ENCODE results near the gene LTO1. TPM values are rescaled to one million over a fixed set of nuclear protein-coding genes. Genes with fewer than 3 reads are reported as not detected.
A peak's percentile ranks its signal among the peaks of the same experiment; 100 is the strongest.

LTO1 gene
- total RNA-seq, 4 donors from 2014 or later: 16.5 to 29.2 (median 19.3) TPM

DNA sequence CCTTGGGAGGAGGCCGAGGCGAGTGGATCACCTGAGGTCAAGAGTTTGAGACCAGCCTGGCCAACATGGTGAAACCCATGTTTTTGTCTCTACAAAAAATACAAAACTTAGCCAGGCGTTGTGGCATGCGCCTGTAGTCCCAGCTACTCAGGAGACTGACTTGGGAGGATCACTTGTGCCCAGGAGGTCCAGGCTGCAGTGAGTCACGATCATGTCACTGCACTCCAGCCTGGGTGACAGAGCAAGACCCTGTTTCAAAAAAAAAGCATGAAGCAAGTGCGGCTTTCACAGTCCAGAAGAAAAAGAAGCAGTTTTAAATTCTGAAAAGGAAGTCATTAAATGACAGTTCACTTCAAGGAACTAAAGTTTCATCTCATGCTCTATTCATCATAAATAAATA is 7.1 kb upstream of the LTO1 start:
- WGBS, 2 donors: 79 to 86% methylated on average over 4 to 6 of the region's 6 CpGs
- TF ChIP-seq POLR2A (IDR thresholded peaks at IDR 0.05): no peak
- Histone ChIP-seq H3K4me3 (no peak overlapping the region), H3K9me3 (no peaks in the 10 kb centered on the region), H3K27ac (no peak overlapping the region), H3K27me3 (peaks cover 0 to 22% (median 0%) of the 10 kb centered on the region in 4 donors), H3K4me1 (peaks cover 0 to 8% (median 0%) of the 10 kb centered on the region in 3 donors), H3K36me3 (no peaks in the 10 kb centered on the region)
- no peak for DNase-seq
- intact Hi-C loops (cut with DNase I): loop anchor here (5.0 kb wide), 1 partner anchor 205 kb away; no protein-coding TSS in a partner anchor

DNA sequence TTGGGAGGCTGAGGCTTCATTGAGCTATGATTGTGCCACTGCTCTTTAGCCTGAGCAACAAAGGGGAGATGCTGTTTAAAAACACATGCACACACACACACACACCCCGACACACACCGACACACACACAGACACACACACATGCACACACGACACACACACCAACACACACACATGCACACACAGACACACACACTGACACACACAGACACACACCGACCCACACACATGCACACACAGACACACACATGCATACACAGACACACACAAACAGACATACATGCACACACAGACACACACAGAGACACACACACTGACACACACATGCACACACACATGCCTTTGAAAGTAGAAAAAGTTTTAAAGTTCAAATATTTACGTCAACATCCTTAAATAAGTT is 5.5 kb upstream of the LTO1 start:
- intact Hi-C loops (cut with DNase I): loop anchor here (5.0 kb wide), 1 partner anchor 207 kb away; no protein-coding TSS in a partner anchor
- WGBS, 2 donors: 92 to 96% methylated on average over 4 to 5 of the region's 5 CpGs

DNA sequence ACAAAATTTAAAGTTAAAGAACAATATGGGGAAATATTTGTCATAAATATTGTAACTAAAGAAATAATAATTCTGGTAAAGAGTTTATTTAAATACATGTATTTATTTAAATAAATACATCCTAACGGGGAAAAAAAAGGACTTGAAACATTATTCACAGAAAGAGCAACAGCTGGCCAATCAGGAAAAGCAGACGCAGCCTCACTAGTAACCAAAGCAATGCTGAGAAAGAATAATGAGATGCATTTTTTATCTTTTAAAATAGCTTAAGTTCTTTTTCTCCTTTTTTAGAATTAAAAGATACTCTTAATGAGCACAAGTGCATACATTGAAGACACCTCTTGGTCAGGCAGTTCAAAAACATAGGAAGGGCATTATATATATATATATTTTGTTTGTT is 2.6 kb upstream of the LTO1 start:
- WGBS, 2 donors: 59 to 60% methylated on average over 2 of the region's 2 CpGs
- TF ChIP-seq POLR2A (IDR thresholded peaks at IDR 0.05): no peak
- TF ChIP-seq, protein P1, sequence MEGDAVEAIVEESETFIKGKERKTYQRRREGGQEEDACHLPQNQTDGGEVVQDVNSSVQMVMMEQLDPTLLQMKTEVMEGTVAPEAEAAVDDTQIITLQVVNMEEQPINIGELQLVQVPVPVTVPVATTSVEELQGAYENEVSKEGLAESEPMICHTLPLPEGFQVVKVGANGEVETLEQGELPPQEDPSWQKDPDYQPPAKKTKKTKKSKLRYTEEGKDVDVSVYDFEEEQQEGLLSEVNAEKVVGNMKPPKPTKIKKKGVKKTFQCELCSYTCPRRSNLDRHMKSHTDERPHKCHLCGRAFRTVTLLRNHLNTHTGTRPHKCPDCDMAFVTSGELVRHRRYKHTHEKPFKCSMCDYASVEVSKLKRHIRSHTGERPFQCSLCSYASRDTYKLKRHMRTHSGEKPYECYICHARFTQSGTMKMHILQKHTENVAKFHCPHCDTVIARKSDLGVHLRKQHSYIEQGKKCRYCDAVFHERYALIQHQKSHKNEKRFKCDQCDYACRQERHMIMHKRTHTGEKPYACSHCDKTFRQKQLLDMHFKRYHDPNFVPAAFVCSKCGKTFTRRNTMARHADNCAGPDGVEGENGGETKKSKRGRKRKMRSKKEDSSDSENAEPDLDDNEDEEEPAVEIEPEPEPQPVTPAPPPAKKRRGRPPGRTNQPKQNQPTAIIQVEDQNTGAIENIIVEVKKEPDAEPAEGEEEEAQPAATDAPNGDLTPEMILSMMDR (IDR thresholded peaks at IDR 0.05): no peak
- DNase-seq: no peak
- Histone ChIP-seq H3K27ac (no peak overlapping the region), H3K9me3 (no peaks in the 10 kb centered on the region), H3K36me3 (peaks cover 0 to 6% (median 0%) of the 10 kb centered on the region in 3 donors), H3K4me3 (no peak overlapping the region), H3K4me1 (peaks cover 13 to 25% (median 20%) of the 10 kb centered on the region in 3 donors), H3K27me3 (no peaks in the 10 kb centered on the region)
- intact Hi-C loops (cut with DNase I): no loop called here

More for the DNA sequence above, 5.5 kb upstream of the LTO1 start:
- no peak for TF ChIP-seq POLR2A (IDR thresholded peaks at IDR 0.05)
- TF ChIP-seq, protein P1 (IDR thresholded peaks at IDR 0.05): no peak
- H3K4me3 ChIP-seq: no peak overlapping the region
- no peak overlapping the region for H3K27ac ChIP-seq
- no peak for DNase-seq
- H3K36me3 ChIP-seq: no peaks in the 10 kb centered on the region
- H3K9me3 ChIP-seq: no peaks in the 10 kb centered on the region
- peaks cover 0 to 4% (median 2%) of the 10 kb centered on the region in 3 donors for H3K4me1 ChIP-seq
- H3K27me3 ChIP-seq: peaks cover 0 to 11% (median 0%) of the 10 kb centered on the region in 4 donors

DNA sequence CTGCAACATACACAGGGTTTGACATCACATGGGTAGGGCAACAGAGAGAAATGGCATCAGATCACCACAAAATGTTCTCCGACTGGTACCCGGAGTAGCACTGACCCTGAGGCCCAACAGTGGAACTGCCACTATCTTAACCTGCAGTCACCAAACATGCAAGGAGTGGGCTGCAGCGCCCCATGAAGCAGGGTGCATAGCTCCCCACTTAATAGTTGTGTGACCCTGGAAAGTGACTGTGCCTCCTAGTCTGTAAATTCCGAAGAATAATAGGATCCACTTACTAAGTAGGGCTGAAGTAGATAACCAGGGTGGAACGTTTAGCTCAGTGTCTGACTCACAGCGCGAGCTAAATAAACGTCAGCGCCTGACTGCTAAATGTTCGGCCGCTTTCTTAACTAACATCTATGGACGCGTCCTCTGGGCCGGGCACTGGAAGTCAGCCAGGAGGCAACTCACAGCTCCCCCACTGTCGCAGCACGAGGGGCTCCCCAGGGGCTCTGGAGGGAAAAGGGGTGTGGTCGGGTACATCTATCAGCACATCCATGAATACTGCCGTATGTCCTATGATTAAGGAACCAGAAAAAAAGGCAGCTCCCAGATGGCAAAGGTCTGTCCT is 777 bp downstream of the LTO1 start:
- 14 to 18% methylated on average over 12 to 17 of the region's 18 CpGs for WGBS, 2 donors
- peak overlapping the region; percentile 86 to 95 (median 90) for H3K27ac ChIP-seq
- no peak for DNase-seq
- H3K9me3 ChIP-seq: no peaks in the 10 kb centered on the region
- peak overlapping the region; percentile 66 to 98 (median 74) for H3K4me3 ChIP-seq
- H3K4me1 ChIP-seq: peaks cover 16 to 43% (median 33%) of the 10 kb centered on the region in 3 donors
- H3K27me3 ChIP-seq: no peaks in the 10 kb centered on the region
- intact Hi-C loops (cut with DNase I): no loop called here
- no peak for TF ChIP-seq POLR2A (IDR thresholded peaks at IDR 0.05)
- TF ChIP-seq, protein P1 (IDR thresholded peaks at IDR 0.05): no peak
- peaks cover 0 to 36% (median 0%) of the 10 kb centered on the region in 3 donors for H3K36me3 ChIP-seq

DNA sequence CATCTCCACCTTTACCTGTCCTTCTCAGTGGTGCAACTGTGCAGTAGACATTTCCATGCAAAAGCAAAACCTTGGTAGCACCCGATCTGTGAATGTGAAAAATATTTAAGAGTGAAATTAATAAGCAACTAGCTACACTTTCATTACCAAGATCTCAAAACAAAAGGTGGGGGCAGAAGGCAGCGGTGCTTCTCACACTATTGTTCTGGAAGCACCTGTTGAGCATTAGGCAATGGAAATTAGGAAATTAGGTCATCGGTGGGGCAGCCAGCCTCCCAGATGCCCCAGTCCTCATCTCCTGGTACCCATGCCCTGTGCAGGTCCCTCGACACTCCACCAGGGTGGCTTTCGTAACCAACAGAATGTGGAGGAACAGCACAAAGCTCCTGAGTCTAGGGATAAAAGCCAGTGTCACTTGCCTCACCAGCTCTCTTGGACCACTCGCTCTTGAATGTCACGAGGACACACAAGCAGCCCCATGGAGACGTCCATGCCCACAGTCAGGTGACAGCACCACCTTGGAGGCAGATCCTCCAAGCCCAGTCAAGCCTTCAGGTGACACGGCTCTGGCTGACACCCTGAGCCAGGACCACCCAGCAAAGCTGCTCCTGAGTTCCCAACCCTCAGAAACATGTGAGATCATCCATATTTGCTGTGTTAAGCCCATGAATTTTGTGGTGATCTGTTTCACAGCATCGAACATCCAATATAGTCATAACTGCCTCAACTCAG is 3.3 kb downstream of the LTO1 start:
- no peaks in the 10 kb centered on the region for H3K9me3 ChIP-seq
- no peak for DNase-seq
- intact Hi-C loops (cut with DNase I): no loop called here

More for the DNA sequence above, 3.3 kb downstream of the LTO1 start:
- peaks cover 27 to 68% (median 50%) of the 10 kb centered on the region in 3 donors for H3K4me1 ChIP-seq
- H3K27me3 ChIP-seq: no peaks in the 10 kb centered on the region
- no peak for TF ChIP-seq POLR2A (IDR thresholded peaks at IDR 0.05)
- TF ChIP-seq, protein P1 (IDR thresholded peaks at IDR 0.05): peak in 1 of 6 experiments; percentile 8
- H3K36me3 ChIP-seq: peaks cover 0 to 53% (median 0%) of the 10 kb centered on the region in 3 donors
- WGBS, 2 donors: 78 to 82% methylated on average over 7 to 10 of the region's 10 CpGs
- H3K27ac ChIP-seq: no peak overlapping the region
- no peak overlapping the region for H3K4me3 ChIP-seq

Data from esophagus squamous epithelium (tissue), 5 donors.